Measurements from ENCODE around the gene PALLD. TPM values are rescaled to one million over a fixed set of nuclear protein-coding genes. Genes with fewer than 3 reads are reported as not detected.

The PALLD gene
- total RNA-seq, 3 donors from 2014 or later = 0.94 to 2.4 (median 1.2) TPM

GRCh38 chr4:168569066-168569930, 72.4 kb downstream of the PALLD start:
- H3K27me3 Mint-ChIP-seq (ENCODE audit: low read depth) = peaks cover 5% of the 10 kb centered on the region
- ATAC-seq (peak; percentile 88 to 91), DNase-seq (no peak)
- no peaks in the 10 kb centered on the region for H3K36me3 Mint-ChIP-seq (ENCODE audit: insufficient read depth)
- H3K9me3 Mint-ChIP-seq = no peaks in the 10 kb centered on the region
- H3K4me1 Mint-ChIP-seq (ENCODE audit: low read depth) = peaks cover 14% of the 10 kb centered on the region
- no peak overlapping the region for H3K4me3 Mint-ChIP-seq

GRCh38 chr4:168569931-168570276, 73.1 kb downstream of the PALLD start:
- Mint-ChIP-seq H3K36me3 (ENCODE audit: insufficient read depth) (no peaks in the 10 kb centered on the region), H3K4me1 (ENCODE audit: low read depth) (peaks cover 14% of the 10 kb centered on the region), H3K9me3 (no peaks in the 10 kb centered on the region), H3K27me3 (ENCODE audit: low read depth) (peaks cover 5% of the 10 kb centered on the region), H3K4me3 (no peak overlapping the region)
- DNase-seq (no peak), ATAC-seq (no peak)

- DNase-seq = no peak
- ATAC-seq = no peak
- Mint-ChIP-seq H3K4me3 (no peak overlapping the region), H3K36me3 (ENCODE audit: insufficient read depth) (no peaks in the 10 kb centered on the region), H3K9me3 (no peaks in the 10 kb centered on the region), H3K4me1 (ENCODE audit: low read depth) (peaks cover 14% of the 10 kb centered on the region), H3K27me3 (ENCODE audit: low read depth) (peaks cover 5% of the 10 kb centered on the region)
These were observed 73.6 kb downstream of the PALLD start for GRCh38 chr4:168570466-168570865.

GRCh38 chr4:168572002-168572401, 75.2 kb downstream of the PALLD start:
- Mint-ChIP-seq H3K36me3 (ENCODE audit: insufficient read depth) (no peaks in the 10 kb centered on the region), H3K9me3 (no peaks in the 10 kb centered on the region), H3K4me1 (ENCODE audit: low read depth) (peaks cover 14% of the 10 kb centered on the region), H3K27me3 (ENCODE audit: low read depth) (peaks cover 5% of the 10 kb centered on the region), H3K4me3 (no peak overlapping the region)
- ATAC-seq (no peak), DNase-seq (no peak)

- DNase-seq = no peak
- H3K4me3 Mint-ChIP-seq = no peak overlapping the region
- no peaks in the 10 kb centered on the region for H3K36me3 Mint-ChIP-seq (ENCODE audit: insufficient read depth)
- H3K27me3 Mint-ChIP-seq (ENCODE audit: low read depth) = peaks cover 7% of the 10 kb centered on the region
- no peaks in the 10 kb centered on the region for H3K9me3 Mint-ChIP-seq
- peaks cover 13% of the 10 kb centered on the region for H3K4me1 Mint-ChIP-seq (ENCODE audit: low read depth)
- no peak for ATAC-seq
These were observed 77.0 kb downstream of the PALLD start for GRCh38 chr4:168573870-168574269.

GRCh38 chr4:168574581-168575295, 77.9 kb downstream of the PALLD start:
- Mint-ChIP-seq H3K9me3 (no peaks in the 10 kb centered on the region), H3K27me3 (ENCODE audit: low read depth) (peaks cover 7% of the 10 kb centered on the region), H3K36me3 (ENCODE audit: insufficient read depth) (no peaks in the 10 kb centered on the region), H3K4me1 (ENCODE audit: low read depth) (peaks cover 6% of the 10 kb centered on the region), H3K4me3 (no peak overlapping the region)
- DNase-seq (no peak), ATAC-seq (no peak)

GRCh38 chr4:168575473-168575872, 78.6 kb downstream of the PALLD start:
- Mint-ChIP-seq H3K9me3 (no peaks in the 10 kb centered on the region), H3K27me3 (ENCODE audit: low read depth) (peaks cover 9% of the 10 kb centered on the region), H3K36me3 (ENCODE audit: insufficient read depth) (no peaks in the 10 kb centered on the region), H3K4me3 (no peak overlapping the region), H3K4me1 (ENCODE audit: low read depth) (peaks cover 3% of the 10 kb centered on the region)
- ATAC-seq (no peak), DNase-seq (no peak)

- H3K9me3 Mint-ChIP-seq = peaks cover 6% of the 10 kb centered on the region
These were observed 80.8 kb downstream of the PALLD start for GRCh38 chr4:168577624-168578023.

GRCh38 chr4:168580228-168580627, 83.4 kb downstream of the PALLD start:
- Mint-ChIP-seq H3K4me1 (ENCODE audit: low read depth) (no peaks in the 10 kb centered on the region), H3K27me3 (ENCODE audit: low read depth) (peaks cover 7% of the 10 kb centered on the region), H3K4me3 (no peak overlapping the region), H3K36me3 (ENCODE audit: insufficient read depth) (no peaks in the 10 kb centered on the region), H3K9me3 (peaks cover 6% of the 10 kb centered on the region)
- no peak for ATAC-seq
- DNase-seq = no peak

More at GRCh38 chr4:168577624-168578023, 80.8 kb downstream of the PALLD start:
- no peaks in the 10 kb centered on the region for H3K36me3 Mint-ChIP-seq (ENCODE audit: insufficient read depth)
- no peak overlapping the region for H3K4me3 Mint-ChIP-seq
- peaks cover 3% of the 10 kb centered on the region for H3K4me1 Mint-ChIP-seq (ENCODE audit: low read depth)
- peaks cover 9% of the 10 kb centered on the region for H3K27me3 Mint-ChIP-seq (ENCODE audit: low read depth)
- DNase-seq = no peak
- no peak for ATAC-seq

GRCh38 chr4:168584321-168584771, 87.5 kb downstream of the PALLD start:
- ATAC-seq (no peak), DNase-seq (no peak)
- Mint-ChIP-seq H3K36me3 (ENCODE audit: insufficient read depth) (no peaks in the 10 kb centered on the region), H3K4me1 (ENCODE audit: low read depth) (no peaks in the 10 kb centered on the region), H3K27me3 (ENCODE audit: low read depth) (peaks cover 18% of the 10 kb centered on the region), H3K4me3 (no peak overlapping the region), H3K9me3 (peaks cover 6% of the 10 kb centered on the region)

GRCh38 chr4:168585168-168586091, 88.6 kb downstream of the PALLD start:
- H3K4me1 Mint-ChIP-seq (ENCODE audit: low read depth) = no peaks in the 10 kb centered on the region
- no peak for DNase-seq
- H3K4me3 Mint-ChIP-seq = no peak overlapping the region
- peak in 1 of 2 donors; percentile 40 for ATAC-seq
- H3K27me3 Mint-ChIP-seq (ENCODE audit: low read depth) = peaks cover 17% of the 10 kb centered on the region
- no peaks in the 10 kb centered on the region for H3K36me3 Mint-ChIP-seq (ENCODE audit: insufficient read depth)
- H3K9me3 Mint-ChIP-seq = peaks cover 6% of the 10 kb centered on the region

GRCh38 chr4:168586926-168587325, 90.1 kb downstream of the PALLD start:
- peaks cover 20% of the 10 kb centered on the region for H3K27me3 Mint-ChIP-seq (ENCODE audit: low read depth)
- ATAC-seq (no peak), DNase-seq (no peak)
- H3K9me3 Mint-ChIP-seq = no peaks in the 10 kb centered on the region
- no peaks in the 10 kb centered on the region for H3K4me1 Mint-ChIP-seq (ENCODE audit: low read depth)
- no peak overlapping the region for H3K4me3 Mint-ChIP-seq
- H3K36me3 Mint-ChIP-seq (ENCODE audit: insufficient read depth) = no peaks in the 10 kb centered on the region

- Mint-ChIP-seq H3K36me3 (ENCODE audit: insufficient read depth) (no peaks in the 10 kb centered on the region), H3K4me3 (no peak overlapping the region)
These were observed 90.7 kb downstream of the PALLD start for GRCh38 chr4:168587411-168588125.

More at GRCh38 chr4:168587411-168588125, 90.7 kb downstream of the PALLD start:
- Mint-ChIP-seq H3K27me3 (ENCODE audit: low read depth) (peaks cover 20% of the 10 kb centered on the region), H3K9me3 (no peaks in the 10 kb centered on the region), H3K4me1 (ENCODE audit: low read depth) (no peaks in the 10 kb centered on the region)
- DNase-seq (no peak), ATAC-seq (no peak)
